Cardiac fibroblast (primary cell): ENCODE data around the gene SLC16A3.

ENCODE experiments used
- DNase-seq, 2 donors: peaks; one replicate each; pipeline versions ENCODE4 v3.0.0 to v3.0.0-alpha.2; 2010; ENCODE audit warnings: low read depth in 2 of 2
- H3K4me3 ChIP-seq, 2 donors: replicated peaks in 1 of 2; 1 replicate in 1 of 2; 2 replicates in 1 of 2; pipeline ENCODE4 v1.5.1; 2011; ENCODE audit warnings: low read depth in 2 of 2, low read length in 2 of 2, mild to moderate bottlenecking in 2 of 2, moderate library complexity in 1 of 2
- CTCF ChIP-seq: IDR thresholded peaks from one replicate; pipeline ENCODE4 v1.5.1; 2011; ENCODE audit warnings: low read depth, mild to moderate bottlenecking, low read length, inconsistent platforms

The SLC16A3 gene

GRCh38 chr17:82272495-82273326 is 43.9 kb downstream of the SLC16A3 start:
- no peak for DNase-seq
- H3K4me3 ChIP-seq, result peak overlapping the region; percentile 77 to 82
- no peak for TF ChIP-seq CTCF

- TF ChIP-seq CTCF, result no peak
- DNase-seq, result peak; percentile 84 to 88
These were observed 44.7 kb downstream of the SLC16A3 start, which contains the start of gene CSNK1D for GRCh38 chr17:82273327-82274133. TSS of gene CSNK1D (minus strand) at chr17:82273700. CDS start at chr17:82273381, 319 bp downstream.

GRCh38 chr17:82274134-82275020 is 45.5 kb downstream of the SLC16A3 start:
- peak overlapping the region; percentile 47 to 82 for H3K4me3 ChIP-seq
- no peak for TF ChIP-seq CTCF
- DNase-seq, result no peak

More at GRCh38 chr17:82273327-82274133, 44.7 kb downstream of the SLC16A3 start, which contains the start of gene CSNK1D:
- peak within 1 kb of the TSS; percentile 77 to 82 for H3K4me3 ChIP-seq

- no peak overlapping the region for H3K4me3 ChIP-seq
- TF ChIP-seq CTCF, result no peak
- DNase-seq, result no peak
These were observed 46.5 kb downstream of the SLC16A3 start for GRCh38 chr17:82275326-82275725.

GRCh38 chr17:82276938-82277337 is 48.1 kb downstream of the SLC16A3 start:
- TF ChIP-seq CTCF, result no peak
- H3K4me3 ChIP-seq, result no peak overlapping the region
- no peak for DNase-seq

GRCh38 chr17:82277851-82278250 is 49.0 kb downstream of the SLC16A3 start:
- DNase-seq, result no peak
- no peak for TF ChIP-seq CTCF
- H3K4me3 ChIP-seq, result no peak overlapping the region
